Measurements from ENCODE around the gene CACNG5.

DNA sequence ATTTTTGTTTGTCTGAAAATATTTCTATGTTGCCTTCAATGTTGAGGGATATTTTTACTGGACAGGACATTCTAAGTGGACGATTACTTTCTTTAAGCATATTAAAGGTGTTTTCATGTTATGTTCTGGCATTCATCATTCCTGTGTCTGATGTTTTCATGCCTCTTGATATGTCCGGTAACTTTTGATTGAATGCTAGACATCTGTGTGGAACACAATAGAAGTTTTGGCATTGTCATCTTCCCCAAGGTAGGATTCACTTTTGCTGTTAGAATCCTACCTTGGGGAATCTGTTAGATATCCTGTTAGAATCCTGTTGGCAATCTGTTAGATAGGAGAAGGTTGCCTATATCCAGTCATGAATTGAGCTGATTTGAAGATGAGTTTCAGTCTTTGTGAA lies 28.9 kb downstream of the CACNG5 start:
- TF ChIP-seq GLI4 (tag by site-specific recombination; IDR thresholded peaks at IDR 0.05) (no peak), TSHZ1 (tag by site-specific recombination; IDR thresholded peaks at IDR 0.05; ENCODE audit: borderline replicate concordance) (no peak)
